ENCODE measurements around the gene SPDYE2B. TPM values are rescaled to one million over a fixed set of nuclear protein-coding genes. Genes with fewer than 3 reads are reported as not detected.
"Not testable (repeated sequence)": the region's sequence is repeated elsewhere in the genome, so short reads cannot be mapped to it uniquely, and the experiment has no call there.

The SPDYE2B gene
- total and polyA plus RNA-seq, 2 donors (not counting 1 experiment from before 2014, with no cell fraction given) = not detected

DNA sequence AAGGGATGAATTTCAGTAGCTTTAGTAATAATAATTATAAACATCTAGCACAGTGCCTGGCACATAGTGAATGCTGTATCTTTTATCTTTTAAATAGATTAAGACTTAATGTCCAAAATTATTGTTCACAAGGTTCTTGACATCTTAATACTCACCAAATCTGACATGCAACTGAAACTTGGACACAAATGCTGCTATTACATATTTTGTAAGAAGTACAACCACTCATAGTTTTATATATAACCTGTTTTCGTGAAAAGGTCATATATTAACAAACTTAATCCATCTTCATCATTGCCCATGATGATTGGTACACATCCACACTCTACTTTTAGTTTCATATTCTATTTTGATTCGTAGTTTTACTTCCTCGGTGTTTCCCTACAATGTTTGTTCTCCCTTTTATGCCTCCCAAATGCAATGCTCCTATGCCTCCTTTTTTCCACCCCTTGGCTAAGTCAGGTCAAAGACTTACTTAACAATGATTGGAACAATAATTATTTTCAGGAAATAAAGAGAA lies 45.0 kb downstream of the SPDYE2B start:
- WGBS (ENCODE audit: insufficient coverage) = no CpG with 5 or more reads among the region's 3 CpGs
- CTCF ChIA-PET; H3K4me2 ChIP-seq (replicated peaks; ENCODE audit: low read depth, low read length, poor library complexity, severe bottlenecking); H3K9ac ChIP-seq (ENCODE audit: low read length); H3K27ac ChIP-seq (ENCODE audit: low read length in 2 of 2); H3K27ac Mint-ChIP-seq; H2AFZ ChIP-seq (ENCODE audit: insufficient read depth, low read depth, low read length, poor library complexity, severe bottlenecking); H3K9me3 Mint-ChIP-seq (ENCODE audit: insufficient read depth); intact Hi-C loops (cut with micrococcal nuclease); DNase-seq; H3K4me1 ChIP-seq (ENCODE audit: control insufficient read depth in 2 of 2, insufficient read depth in 2 of 2, low read length in 2 of 2); POLR2A ChIA-PET; H3K79me2 ChIP-seq (ENCODE audit: control insufficient read depth, insufficient read depth, low read length); H3K4me3 Mint-ChIP-seq; H3K27me3 ChIP-seq (replicated peaks in 1 of 4; ENCODE audit: control extremely low read depth in 1 of 4, control insufficient read depth in 3 of 4, insufficient read depth in 4 of 4, low read length in 3 of 4); H3K4me1 Mint-ChIP-seq; H3K4me3 ChIP-seq (ENCODE audit: control extremely low read depth in 1 of 5, extremely low read depth in 1 of 5, insufficient read depth in 1 of 5, low read depth in 2 of 5, low read length in 4 of 5); H4K20me1 ChIP-seq (ENCODE audit: control insufficient read depth, insufficient read depth, low read length, poor library complexity, severe bottlenecking); H3K36me3 ChIP-seq (replicated peaks in 1 of 2; ENCODE audit: control extremely low read depth in 1 of 2, control insufficient read depth in 1 of 2, extremely low read depth in 1 of 2, insufficient read depth in 2 of 2, low read length in 1 of 2); H3K27me3 Mint-ChIP-seq; H3K9me3 ChIP-seq (ENCODE audit: control extremely low read depth in 1 of 3, control insufficient read depth in 2 of 3, insufficient read depth in 1 of 3, low read length in 2 of 3): not testable (repeated sequence)
- ATAC-seq (ENCODE audit: low read depth) = peak; percentile 47

DNA sequence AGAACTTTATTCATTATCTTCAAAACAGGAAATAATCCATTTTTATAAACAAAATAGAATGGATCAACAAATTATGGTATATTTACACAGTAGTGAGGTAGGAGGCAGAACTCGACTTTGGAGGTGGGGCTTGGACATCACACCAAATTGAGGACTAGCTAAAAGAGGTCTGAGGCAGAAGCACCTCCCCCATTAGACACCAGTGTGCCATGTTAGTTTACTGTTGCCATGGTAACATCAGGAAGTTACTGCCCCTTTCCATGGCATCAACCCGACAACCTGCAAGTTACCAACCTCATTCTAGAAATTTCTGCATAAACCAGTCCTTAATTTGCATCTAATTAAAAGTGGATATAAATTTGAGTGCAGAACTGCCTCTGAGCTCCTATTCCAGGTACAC lies 45.9 kb downstream of the SPDYE2B start:
- CTCF ChIA-PET, DNase-seq, POLR2A ChIA-PET: not testable (repeated sequence)

DNA sequence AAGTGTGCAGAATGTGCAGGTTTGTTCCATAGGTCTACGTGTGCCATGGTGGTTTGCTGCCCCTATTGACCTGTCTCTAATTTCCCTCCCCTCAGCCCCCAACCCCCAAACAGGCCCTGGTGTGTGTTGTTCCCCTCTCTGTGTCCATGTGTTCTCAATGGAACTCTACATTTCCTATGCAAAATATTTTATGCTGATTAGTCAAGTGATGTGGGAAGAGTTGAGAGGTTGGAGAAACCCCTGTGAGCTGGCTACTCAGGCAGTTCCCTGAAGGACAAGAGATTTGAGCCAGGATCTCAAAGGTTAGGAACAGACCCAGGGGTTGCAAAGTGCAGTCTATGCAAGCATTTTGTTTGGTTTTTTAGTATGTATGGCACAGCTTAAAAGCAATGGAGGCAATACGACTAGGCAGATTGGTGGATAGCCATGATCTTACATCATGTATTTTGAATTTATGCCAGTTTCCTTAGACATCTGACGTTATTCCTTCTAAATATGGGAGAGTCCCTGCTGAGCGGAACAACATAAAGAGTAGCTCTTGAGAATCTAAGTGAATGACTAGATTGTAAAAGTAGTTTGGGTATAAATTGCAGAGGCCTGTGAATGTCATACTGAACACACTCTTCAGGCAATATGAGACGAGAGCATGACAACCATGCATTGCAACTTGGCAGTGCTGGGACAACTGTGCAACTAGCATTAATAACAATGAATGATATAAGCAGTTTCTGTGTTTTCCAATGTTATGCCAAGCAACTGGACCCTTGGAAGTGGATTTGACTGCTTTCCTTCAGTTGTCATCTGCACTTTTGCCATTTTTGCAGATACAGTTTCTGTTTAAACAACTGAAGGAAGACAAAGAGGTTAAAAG lies 47.8 kb downstream of the SPDYE2B start:
- DNase-seq; H3K27ac Mint-ChIP-seq; H3K4me1 ChIP-seq (ENCODE audit: control insufficient read depth in 2 of 2, insufficient read depth in 2 of 2, low read length in 2 of 2); H4K20me1 ChIP-seq (ENCODE audit: control insufficient read depth, insufficient read depth, low read length, poor library complexity, severe bottlenecking); H3K27ac ChIP-seq (ENCODE audit: low read length in 2 of 2); H3K27me3 ChIP-seq (replicated peaks in 1 of 4; ENCODE audit: control extremely low read depth in 1 of 4, control insufficient read depth in 3 of 4, insufficient read depth in 4 of 4, low read length in 3 of 4); H3K4me2 ChIP-seq (replicated peaks; ENCODE audit: low read depth, low read length, poor library complexity, severe bottlenecking); H3K27me3 Mint-ChIP-seq; POLR2A ChIA-PET; H3K4me1 Mint-ChIP-seq; H3K4me3 ChIP-seq (ENCODE audit: control extremely low read depth in 1 of 5, extremely low read depth in 1 of 5, insufficient read depth in 1 of 5, low read depth in 2 of 5, low read length in 4 of 5); H2AFZ ChIP-seq (ENCODE audit: insufficient read depth, low read depth, low read length, poor library complexity, severe bottlenecking); H3K9ac ChIP-seq (ENCODE audit: low read length); H3K4me3 Mint-ChIP-seq; H3K9me3 Mint-ChIP-seq (ENCODE audit: insufficient read depth); H3K9me3 ChIP-seq (ENCODE audit: control extremely low read depth in 1 of 3, control insufficient read depth in 2 of 3, insufficient read depth in 1 of 3, low read length in 2 of 3); ATAC-seq (ENCODE audit: low read depth); intact Hi-C loops (cut with micrococcal nuclease); H3K36me3 ChIP-seq (replicated peaks in 1 of 2; ENCODE audit: control extremely low read depth in 1 of 2, control insufficient read depth in 1 of 2, extremely low read depth in 1 of 2, insufficient read depth in 2 of 2, low read length in 1 of 2); H3K79me2 ChIP-seq (ENCODE audit: control insufficient read depth, insufficient read depth, low read length): not testable (repeated sequence)
- CTCF ChIA-PET = interaction anchor here (0.6 kb wide), 1 partner anchor 364 kb away, joined by 4 read pairs; no protein-coding TSS in a partner anchor
- WGBS (ENCODE audit: insufficient coverage) = no CpG with 5 or more reads among the region's 5 CpGs

More for the DNA sequence above, 45.9 kb downstream of the SPDYE2B start:
- H4K20me1 ChIP-seq (ENCODE audit: control insufficient read depth, insufficient read depth, low read length, poor library complexity, severe bottlenecking); H3K27me3 Mint-ChIP-seq; H3K9me3 ChIP-seq (ENCODE audit: control extremely low read depth in 1 of 3, control insufficient read depth in 2 of 3, insufficient read depth in 1 of 3, low read length in 2 of 3); H3K4me3 Mint-ChIP-seq; H3K27me3 ChIP-seq (replicated peaks in 1 of 4; ENCODE audit: control extremely low read depth in 1 of 4, control insufficient read depth in 3 of 4, insufficient read depth in 4 of 4, low read length in 3 of 4); H3K4me1 ChIP-seq (ENCODE audit: control insufficient read depth in 2 of 2, insufficient read depth in 2 of 2, low read length in 2 of 2); H3K4me2 ChIP-seq (replicated peaks; ENCODE audit: low read depth, low read length, poor library complexity, severe bottlenecking); H3K4me1 Mint-ChIP-seq; H3K9me3 Mint-ChIP-seq (ENCODE audit: insufficient read depth); H3K27ac Mint-ChIP-seq; H3K27ac ChIP-seq (ENCODE audit: low read length in 2 of 2); H3K36me3 ChIP-seq (replicated peaks in 1 of 2; ENCODE audit: control extremely low read depth in 1 of 2, control insufficient read depth in 1 of 2, extremely low read depth in 1 of 2, insufficient read depth in 2 of 2, low read length in 1 of 2); H3K9ac ChIP-seq (ENCODE audit: low read length); intact Hi-C loops (cut with micrococcal nuclease); H2AFZ ChIP-seq (ENCODE audit: insufficient read depth, low read depth, low read length, poor library complexity, severe bottlenecking); H3K4me3 ChIP-seq (ENCODE audit: control extremely low read depth in 1 of 5, extremely low read depth in 1 of 5, insufficient read depth in 1 of 5, low read depth in 2 of 5, low read length in 4 of 5); ATAC-seq (ENCODE audit: low read depth); H3K79me2 ChIP-seq (ENCODE audit: control insufficient read depth, insufficient read depth, low read length): not testable (repeated sequence)
- no CpG with 5 or more reads among the region's 2 CpGs for WGBS (ENCODE audit: insufficient coverage)

Data from B cell (primary cell).